Measurements from ENCODE around the gene DAPK3.
"Not testable (repeated sequence)": the region's sequence is repeated elsewhere in the genome, so short reads cannot be mapped to it uniquely, and the experiment has no call there.

Gene DAPK3

DNA sequence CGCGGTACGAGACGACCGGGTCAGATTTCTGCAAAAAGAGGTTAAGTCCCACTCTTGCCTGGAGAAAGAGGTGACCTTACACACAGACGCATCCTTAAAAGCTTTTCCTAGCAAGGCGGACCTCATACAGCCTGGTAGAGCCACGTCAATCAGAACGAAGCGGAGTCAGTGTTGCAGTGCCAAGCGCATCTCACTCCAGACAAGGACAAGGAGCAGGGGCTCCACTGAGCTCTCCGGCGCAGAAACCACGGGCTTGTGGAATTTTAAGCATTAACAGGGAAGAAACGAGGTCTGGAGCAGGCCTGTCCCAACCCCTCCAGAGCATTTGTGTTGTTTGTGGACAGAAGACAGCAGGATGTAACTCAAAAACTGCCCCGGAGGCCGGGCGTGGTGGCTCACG lies 7.2 kb upstream of the DAPK3 start:
- DNase-seq (ENCODE audit: low spot score): no peak

DNA sequence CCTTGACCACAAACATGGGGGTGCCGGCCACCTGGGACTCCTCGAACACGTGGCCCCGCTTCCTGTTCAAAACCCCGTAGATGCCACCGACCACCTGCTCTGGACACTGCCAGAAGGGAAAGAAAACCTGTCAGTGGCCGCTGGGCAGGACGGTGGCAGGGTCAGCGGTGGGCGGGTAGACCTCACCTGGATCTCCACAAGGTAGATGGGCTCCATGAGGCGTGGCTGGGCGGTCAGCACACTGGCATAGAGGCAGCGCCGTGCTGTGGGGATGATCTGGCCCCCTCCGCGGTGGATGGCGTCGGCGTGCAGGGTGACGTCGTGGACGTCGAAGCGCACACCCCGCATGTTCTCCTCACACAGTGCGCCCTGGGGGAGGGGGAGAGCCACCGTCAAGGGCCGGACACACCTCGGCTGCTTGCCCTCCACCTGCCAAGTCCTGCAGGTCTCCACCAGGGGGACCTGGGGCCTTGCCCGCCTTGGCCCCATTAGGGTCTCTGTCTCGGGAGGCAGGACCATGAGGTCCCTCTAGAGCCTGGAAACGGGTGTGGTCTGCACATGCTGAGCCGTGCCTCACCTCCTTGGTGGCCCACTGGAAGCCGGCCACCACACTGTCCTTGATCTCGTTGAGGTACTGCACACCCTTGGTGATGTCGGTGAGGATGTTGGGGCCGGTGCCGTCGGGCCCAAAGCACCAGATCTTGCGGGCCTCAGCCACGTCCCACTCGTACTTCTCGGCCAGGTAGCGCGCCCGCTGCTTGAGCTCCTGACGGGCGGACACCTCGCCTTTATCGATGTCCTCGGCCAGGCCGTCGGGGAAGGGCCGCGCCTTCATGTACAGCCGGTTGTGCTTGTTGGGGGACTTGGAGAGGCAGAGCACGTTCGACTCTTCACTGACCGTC lies 6.6 kb upstream of the DAPK3 start:
- no peak for DNase-seq (ENCODE audit: low spot score)

DNA sequence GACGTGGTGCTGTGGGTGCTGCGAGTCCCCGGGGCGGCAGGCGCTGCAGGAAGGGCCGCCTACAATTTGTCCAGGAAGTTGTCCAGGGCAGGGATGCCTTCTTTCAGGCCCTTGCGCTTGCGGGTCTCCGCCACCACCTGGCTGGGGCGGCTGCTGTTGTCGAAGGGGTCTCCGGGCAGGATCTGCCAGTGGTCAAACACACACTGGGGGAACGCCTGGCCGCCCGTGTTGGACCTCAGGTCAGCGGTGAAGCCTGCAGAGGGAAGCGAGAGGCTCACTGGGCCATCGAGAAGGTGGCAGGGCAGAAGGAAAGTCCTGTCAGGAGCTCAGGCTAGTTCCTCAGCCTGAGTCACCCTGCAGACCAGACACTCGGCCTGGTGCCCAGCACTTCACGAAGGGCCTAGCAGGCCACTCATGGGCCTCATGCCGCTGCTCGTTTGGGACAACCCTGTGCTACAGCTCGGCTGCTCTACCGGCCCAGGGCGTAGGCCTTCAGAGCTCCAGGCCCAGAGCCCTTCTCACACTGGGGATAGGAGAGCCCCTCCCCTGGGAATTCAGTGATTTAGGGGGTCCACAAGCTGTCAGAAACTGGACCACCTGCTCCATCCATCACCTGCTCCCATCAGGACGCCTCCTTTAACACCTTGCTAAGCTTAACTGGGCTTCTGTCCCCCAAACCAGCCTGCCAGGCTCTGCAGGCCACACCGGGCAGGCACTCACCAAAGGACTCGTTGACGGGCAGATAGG lies 5.8 kb upstream of the DAPK3 start:
- DNase-seq (ENCODE audit: low spot score): no peak

DNA sequence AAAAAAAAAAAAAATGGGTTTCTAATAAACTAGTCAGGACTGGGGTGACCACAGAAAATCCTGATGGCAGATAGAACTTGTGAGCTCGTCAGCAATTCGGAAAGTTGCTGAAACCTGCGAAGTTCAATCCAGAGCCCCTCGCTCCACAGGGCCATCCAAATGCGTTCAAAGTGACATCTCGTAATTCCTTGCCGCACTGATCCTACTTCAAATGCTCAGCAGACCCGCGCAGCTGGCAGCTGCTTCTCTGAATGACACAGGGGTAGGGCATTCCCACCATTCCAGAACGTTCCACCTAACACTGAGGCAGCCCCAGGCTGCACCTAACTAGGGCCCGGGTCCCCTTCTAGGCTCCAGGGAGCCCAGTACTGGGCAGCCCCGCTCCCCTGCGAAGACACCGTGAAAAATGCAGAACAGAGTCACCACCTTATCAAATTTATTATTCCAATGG lies 4.8 kb upstream of the DAPK3 start:
- DNase-seq (ENCODE audit: low spot score): no peak

DNA sequence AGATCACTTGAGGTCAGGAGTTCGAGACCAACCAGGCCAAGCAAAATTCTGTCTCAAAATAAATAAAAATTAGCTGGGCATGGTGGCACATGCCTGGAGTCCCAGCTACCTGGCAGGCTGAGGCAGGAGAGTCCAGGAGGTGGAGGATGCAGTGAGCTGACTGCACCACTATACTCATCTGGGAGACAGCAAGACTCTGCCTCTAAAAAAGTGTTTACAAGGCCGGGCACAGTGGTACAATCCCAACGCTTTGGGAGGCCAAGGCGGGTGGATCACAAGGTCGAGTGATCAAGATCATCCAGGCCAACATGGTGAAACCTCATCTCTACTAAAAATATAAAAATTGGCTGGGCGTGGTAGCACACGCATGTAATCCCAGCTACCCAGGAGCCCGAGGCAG lies 4.2 kb upstream of the DAPK3 start:
- DNase-seq (ENCODE audit: low spot score): no peak

DNA sequence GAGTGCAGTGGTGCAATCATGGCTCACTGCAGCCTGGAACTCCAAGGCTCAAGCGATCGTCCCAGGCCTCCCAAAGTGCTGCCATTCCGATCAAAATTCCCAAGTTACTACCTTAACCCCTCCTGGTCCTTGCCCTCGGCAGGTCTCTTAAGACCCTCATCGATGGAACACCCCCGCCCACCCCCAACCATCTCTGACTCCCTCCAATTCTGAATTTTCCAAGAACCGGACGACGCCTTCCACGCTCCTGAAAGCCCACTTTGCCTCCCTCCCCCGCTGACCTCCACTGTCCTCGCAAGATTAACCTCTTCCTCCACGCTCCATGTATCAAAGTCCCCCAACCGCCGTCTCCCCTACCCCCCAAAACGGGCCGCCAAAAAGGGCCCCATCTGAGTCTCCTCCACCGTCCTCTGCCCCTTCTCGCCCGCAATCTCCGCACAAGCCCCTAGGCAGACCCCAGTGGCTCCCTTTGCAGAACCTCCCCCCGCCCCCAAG lies 539 bp downstream of the DAPK3 start:
- no peak for DNase-seq (ENCODE audit: low spot score)

DNA sequence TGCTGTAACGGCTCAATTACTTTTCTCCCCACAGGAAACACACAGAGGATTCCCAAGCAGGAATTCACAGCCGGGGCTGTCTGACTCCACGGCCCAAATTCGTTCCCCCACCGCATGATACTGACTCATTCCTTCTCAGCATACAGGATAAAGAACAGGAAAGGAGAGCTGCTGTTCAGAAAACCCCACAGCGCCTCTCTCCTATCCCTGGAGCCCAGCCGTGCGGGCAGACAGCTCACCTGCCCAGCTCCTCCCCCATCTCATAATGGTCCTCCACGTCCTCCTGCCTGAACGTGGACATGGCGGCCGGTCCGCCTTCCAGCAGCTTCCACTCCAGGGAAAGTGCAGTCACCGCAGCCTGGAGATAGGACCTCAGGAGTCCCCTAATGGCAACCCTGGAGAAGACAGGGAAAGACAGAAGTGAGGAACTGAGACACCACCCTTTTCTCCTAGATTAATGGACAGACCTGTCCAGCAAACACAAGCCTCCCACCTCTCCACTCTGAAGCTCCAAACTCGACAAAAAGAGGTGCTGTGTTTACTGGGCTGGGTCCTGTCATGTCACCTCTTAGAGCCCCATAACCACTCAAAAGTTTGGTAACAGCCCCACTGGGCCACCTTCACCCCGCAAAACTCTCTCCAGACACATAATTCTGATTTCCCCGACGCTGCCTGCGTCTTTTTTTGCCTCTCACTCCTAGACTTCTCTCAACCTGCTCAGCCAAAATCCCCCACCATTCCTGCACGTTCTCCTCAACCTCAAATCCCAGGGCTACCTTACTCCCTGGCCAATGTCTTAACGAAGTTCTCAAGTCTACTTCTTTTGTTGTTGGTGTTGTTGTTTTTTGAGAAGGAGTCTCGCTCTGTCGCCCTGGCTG lies 1.2 kb downstream of the DAPK3 start:
- DNase-seq (ENCODE audit: low spot score): peak; percentile 61

DNA sequence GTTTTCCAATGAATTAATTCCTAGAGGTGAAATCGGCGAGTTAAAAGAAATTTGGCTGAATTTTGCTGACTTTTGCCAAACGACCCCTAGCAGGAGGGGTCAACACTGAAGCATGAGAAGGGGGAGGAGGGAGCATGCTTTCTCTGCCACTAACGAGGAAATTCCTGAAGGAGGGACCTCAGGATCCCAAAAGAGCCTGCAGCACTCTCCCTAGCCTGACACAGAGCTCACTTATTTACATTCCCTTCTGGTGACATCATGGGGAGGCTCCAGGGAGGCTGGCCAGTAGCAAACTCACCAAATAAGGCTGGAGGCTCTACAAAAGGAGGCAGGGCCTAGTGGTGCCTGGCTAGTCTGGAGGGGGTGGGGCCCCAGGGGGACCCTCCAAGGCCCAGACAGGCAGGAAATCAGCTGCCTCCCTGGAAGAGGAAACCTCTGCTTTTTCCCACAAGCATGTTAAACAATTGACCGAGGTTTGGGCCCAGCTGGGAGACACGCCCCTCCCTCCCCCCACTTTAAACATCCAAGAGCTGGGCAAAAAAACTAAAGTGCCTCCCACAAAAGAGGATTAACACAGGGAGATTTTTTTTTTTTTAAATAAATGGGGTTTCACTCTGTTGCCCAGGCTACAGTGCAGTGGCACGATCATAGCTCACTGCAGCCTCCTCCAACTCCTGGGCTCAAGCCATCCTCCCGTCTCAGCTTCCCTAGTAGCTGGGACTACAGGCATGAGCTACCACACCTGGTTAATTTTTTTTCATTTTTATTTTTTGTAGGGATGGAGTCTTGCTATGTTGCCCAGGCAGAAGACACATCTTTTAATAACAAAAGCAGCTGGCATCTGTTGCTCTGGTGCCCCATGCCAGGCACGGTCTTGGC lies 2.1 kb downstream of the DAPK3 start:
- peak; percentile 94 for DNase-seq (ENCODE audit: low spot score)

DNA sequence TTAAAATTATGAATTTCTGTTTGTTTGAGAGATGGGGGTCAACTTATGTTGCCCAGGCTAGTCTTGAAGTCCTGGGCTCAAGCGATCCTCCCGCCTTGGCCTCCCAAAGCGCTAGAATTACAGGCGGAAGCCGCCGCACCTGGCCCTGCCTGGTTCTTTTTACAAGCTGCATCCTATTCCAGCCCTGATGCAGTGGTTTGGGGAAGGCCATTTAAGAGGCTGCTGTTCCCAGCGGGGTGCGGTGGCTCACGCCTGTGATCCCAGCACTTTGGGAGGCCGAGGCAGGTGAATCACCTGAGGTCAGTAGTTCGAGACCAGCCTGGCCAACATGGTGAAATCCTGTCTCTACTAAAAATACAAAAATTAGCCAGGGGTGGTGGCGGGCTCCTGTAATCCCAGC lies 2.9 kb downstream of the DAPK3 start:
- DNase-seq (ENCODE audit: low spot score): not testable (repeated sequence)

DNA sequence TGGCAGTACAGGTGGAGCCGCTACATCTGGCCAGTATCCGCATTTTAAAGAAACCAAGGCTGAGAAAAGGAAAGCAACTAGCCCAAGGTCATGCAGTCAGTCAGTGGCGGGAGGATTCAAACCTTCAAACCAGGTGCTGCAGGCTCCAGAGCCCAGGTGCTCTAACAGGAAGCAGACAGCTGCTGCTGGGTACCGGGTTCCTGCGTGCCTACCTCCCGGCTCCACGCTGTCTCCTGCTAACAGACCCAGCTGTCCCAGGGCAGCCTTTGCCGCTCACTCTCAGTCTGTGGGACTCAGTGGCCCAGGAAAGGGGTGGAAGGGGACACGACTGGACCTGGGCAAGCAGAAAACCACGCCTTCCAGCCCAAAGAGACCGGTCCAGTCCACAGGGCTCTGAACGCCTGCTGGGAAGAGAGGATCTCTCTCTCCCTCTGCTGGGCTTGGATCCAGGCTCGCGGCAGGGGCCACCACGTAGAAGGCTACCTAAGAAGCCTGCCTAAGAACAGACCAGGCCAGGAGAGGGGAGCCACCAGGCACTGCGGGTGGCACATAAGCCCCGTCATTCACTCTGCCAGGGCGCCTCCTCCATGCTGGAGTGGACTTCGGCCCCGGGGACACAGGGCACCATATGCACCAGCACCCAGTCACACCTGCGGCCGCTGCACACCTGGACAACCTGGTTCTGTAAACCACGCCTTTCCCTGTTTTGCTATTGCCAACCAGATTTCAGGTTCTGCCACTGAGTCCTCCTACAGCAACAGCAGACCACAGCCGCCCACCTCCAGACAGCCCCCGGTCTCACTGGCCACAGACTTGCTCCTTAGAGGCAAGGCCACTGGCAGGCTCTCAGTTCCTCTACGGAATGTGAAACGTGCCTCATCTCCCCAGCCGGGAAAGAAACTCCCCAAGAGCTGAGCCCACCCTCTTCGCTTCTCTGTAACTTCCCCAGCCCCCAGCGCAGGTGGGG lies 4.6 kb downstream of the DAPK3 start:
- DNase-seq (ENCODE audit: low spot score): no peak

DNA sequence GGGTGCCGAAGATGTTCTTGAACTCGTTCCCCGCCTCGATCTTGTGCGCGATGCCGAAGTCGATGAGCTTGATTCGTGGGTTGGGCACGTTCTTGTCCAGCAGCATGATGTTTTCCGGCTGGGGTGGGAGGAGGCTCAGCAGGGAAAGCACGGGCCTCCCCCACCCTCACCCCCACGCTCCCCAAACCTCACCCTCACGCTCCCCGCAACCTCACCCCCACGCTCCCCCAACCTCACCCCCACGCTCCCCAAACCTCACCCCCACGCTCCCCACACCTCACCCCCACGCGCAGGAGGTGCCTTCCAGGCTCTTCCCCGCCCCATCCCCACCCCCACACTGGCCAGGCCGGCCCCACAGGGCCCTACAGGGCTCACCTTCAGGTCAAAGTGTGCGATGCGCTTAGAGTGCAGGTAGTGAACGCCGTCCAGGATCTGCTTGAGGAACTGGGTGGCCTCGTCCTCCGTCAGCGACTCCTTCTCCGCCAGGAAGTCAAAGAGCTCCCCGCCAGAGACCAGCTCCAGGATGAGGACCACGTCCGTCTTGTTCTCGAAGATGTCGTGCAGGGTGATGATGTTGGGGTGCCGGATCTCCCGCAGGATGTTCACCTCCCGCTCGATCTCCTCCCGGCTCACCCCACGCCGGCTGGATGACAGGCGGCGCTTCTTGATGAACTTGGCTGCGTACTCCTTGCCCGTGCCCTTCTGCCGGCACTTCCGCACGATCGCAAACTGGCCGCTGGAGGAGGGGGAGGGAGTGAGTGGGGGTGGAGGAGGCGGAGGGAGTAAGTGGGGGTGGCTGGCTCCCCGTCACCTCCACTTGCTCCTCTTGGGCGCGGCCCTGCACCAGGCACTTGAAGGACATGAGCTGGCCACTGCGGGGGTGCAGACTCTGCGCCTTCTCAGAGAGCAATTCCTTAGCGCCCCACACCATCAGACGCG lies 6.4 kb downstream of the DAPK3 start:
- DNase-seq (ENCODE audit: low spot score): no peak

DNA sequence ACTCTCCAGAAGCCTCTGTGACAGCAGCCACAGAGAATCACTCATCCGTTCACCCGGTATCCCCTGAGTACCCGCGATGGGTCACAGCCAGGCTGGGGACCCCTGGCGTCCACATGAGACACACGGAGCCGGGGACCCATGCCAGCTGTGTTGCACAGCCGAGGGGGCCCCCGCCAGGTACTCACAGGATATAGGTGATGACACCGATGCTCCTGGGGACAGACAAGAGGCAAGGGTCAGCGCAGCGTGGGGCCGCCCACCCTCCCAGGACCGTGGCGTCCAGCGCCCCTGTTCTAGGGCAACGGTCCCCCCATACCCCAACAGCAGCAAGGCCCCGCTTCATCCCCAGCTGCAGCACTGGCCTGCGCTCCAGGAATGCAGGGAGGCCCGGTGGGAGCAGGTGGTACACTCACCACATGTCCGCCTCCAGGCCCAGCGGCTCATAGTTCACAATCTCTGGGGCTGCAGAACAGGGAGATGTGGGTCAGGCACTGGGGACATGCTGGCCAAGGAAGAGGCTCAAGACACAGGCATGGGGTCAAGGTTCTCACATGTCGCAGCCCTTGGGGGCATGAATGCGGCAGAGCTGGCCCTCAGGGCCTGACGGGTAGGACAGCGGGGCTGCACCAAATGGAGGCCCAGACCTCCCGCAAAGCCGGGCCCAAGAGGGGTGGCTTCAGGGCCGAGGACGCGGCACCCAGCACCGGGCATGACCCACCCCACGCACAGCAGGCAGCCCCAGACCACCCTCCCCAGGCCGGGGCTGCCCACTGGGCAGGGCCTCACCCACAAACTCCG lies 7.2 kb downstream of the DAPK3 start:
- no peak for DNase-seq (ENCODE audit: low spot score)

DNA sequence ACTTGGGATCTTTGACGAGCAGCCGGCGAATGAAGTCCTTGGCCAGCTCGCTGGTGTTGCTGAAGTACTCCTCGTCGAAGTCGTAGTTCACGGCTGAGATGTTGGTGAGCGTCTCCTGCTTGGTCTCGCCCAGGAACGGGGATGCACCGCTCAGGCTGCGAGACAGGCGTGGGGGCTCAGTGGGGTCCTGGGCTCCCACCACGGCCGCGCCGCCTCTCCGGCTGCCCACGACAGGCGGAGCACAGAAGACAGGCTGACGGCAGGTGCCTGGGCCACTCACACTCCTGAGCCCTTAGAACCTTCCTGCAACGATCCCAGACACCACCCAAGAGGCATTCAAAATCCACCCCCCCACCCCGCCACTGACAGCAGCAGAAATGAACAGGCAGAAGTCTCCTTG lies 9.9 kb downstream of the DAPK3 start:
- DNase-seq (ENCODE audit: low spot score): no peak

DNA sequence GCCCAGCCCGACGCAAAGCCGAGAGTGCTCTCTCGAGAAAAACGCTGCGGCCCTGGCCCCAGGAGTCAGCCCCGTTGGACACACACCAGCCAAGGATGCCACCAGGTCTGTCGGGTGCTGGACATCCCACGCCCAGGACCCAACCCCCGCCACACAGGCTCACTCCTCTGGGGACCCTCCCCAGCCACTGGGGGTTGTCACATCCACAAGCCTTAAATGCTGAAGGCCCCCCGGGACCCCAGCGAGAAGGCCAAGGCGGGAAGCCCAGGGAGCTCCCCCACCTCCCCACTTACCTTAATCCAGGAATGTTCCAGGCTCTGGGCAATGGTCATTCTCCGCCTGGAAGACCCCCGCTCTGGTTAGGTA lies 11.2 kb downstream of the DAPK3 start:
- DNase-seq (ENCODE audit: low spot score): no peak

DNA sequence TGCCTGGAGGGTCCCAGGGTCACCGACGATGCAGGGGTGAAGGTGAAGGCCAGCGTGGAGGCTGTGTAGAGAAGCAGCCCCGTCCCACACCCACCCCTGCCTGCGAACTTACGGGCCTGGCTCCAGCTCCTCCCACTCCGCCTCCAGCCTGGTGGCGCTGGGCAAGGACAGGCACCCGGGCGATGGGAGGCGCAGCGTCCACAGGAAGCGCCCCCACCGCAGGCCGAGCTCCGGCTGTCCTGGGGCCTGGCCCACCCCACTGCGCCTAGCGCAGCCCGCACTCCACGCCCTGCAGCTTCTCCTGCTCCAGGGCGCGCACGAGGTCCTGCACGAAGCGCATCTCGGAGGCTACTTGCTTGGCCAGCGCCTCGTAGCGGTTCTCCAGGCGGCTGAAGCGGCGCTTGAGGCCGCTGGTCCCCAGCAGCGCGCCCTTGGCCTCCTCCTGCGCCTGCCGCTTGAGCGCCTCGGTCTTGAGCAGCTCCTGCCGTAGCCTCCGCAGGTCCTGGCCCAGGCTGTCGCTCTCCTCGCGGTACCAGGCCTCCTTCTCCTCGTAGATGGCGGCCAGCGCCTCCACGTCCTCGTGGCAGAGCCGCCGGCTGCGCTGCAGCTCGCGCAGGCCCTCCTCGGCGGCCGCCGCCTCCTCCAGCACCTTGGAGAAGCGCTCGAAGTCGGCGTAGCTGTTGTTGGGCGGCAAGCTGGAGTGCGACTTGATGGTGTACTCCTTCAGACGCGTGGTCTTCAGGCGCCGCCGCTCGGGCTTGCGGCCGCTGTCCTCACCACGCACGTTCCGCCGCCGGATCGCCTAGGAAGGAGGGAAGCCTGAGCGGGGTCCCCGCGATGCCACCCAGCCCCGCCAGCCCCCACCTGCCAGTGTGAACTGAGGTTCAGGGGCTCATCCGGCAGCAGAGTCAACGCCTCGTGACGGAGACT lies 11.8 kb downstream of the DAPK3 start:
- DNase-seq (ENCODE audit: low spot score): no peak

DNA sequence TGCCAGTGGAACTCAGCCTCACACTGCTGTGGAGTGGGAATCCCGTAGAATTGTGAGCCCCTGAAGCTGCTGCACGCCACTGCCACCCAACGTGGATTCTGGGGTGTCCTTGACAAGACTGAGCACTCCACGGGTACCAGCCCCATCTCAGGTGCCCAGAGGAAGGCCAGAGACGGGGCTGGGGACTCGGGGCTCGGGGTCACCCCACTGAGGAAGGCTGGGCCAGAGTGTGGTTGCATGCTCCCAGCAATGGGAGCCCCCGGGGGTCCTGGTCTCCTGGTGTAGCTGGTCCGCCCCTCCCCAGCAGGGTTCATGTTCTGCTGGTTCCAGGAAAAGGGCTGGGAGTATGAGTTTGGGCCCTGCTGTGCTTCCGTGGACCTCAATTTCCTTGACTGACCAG lies 15.2 kb downstream of the DAPK3 start:
- no peak for DNase-seq (ENCODE audit: low spot score)

DNA sequence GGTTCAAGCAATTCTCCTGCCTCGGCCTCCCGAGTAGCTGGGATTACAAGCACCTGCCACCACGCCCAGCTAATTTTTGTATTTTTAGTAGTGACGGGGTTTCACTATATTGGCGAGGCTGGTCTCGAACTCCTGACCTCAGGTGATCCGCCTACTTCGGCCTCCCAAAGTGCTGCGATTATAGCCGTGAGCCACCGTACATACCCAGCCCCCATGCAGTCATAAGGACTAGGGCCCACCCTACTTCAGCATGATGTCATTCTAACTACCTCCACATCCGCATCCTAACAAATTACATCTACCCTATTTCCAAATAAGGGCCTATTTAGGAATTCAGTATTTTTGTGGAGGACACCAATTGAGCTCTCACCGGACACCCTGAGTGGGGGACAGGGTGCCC lies 15.6 kb downstream of the DAPK3 start:
- DNase-seq (ENCODE audit: low spot score): not testable (repeated sequence)

All from AG08396 (cell line).